Body of pancreas (tissue), 4 donors: ENCODE results near the gene TARM1.

Source experiments
- POLR2A ChIP-seq, 3 donors: fragments of 450-650 bp; IDR thresholded peaks; one replicate each; pipeline ENCODE4 v1.6.1; 2016; ENCODE audit warnings: antibody characterized with exemption in 3 of 3, mild to moderate bottlenecking in 2 of 3
- TF ChIP-seq, protein P1 (sequence below), 7 experiments: fragments of 450-650 bp in 4 of 7; fragments of 200-600 bp in 3 of 7; sonication (generic) in 3 of 7; IDR thresholded peaks; one replicate each; pipeline ENCODE4 v1.5.1; 2016 to 2019; ENCODE audit warnings: antibody characterized with exemption in 7 of 7

- TF ChIP-seq, protein P1, sequence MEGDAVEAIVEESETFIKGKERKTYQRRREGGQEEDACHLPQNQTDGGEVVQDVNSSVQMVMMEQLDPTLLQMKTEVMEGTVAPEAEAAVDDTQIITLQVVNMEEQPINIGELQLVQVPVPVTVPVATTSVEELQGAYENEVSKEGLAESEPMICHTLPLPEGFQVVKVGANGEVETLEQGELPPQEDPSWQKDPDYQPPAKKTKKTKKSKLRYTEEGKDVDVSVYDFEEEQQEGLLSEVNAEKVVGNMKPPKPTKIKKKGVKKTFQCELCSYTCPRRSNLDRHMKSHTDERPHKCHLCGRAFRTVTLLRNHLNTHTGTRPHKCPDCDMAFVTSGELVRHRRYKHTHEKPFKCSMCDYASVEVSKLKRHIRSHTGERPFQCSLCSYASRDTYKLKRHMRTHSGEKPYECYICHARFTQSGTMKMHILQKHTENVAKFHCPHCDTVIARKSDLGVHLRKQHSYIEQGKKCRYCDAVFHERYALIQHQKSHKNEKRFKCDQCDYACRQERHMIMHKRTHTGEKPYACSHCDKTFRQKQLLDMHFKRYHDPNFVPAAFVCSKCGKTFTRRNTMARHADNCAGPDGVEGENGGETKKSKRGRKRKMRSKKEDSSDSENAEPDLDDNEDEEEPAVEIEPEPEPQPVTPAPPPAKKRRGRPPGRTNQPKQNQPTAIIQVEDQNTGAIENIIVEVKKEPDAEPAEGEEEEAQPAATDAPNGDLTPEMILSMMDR (IDR thresholded peaks at IDR 0.05): no peak
- TF ChIP-seq POLR2A (IDR thresholded peaks at IDR 0.05): no peak
Measured at GRCh38 chr19:54095136-54095858, 14.1 kb upstream of the TARM1 start.
